Peyer's patch (tissue), 4 donors: ENCODE measurements around the gene SKOR1.

Source experiments
- CTCF ChIP-seq, 6 experiments: fragments of 450-650 bp in 4 of 6; fragments of 200-600 bp in 2 of 6; sonication (generic) in 1 of 6; IDR thresholded peaks; one replicate each; pipeline ENCODE4 v1.5.1; 2017 to 2019; ENCODE audit warnings: antibody characterized with exemption in 6 of 6, mild to moderate bottlenecking in 3 of 6, moderate library complexity in 1 of 6
- POLR2A ChIP-seq, 2 donors: fragments of 450-650 bp; IDR thresholded peaks; one replicate each; pipeline ENCODE4 v1.5.1; 2017; ENCODE audit warnings: antibody characterized with exemption in 2 of 2, mild to moderate bottlenecking in 2 of 2, moderate library complexity in 2 of 2

- TF ChIP-seq POLR2A (IDR thresholded peaks at IDR 0.05) (no peak), CTCF (IDR thresholded peaks at IDR 0.05) (no peak)
Measured at GRCh38 chr15:67809441-67809840, 15.9 kb upstream of the SKOR1 start.
